Stimulated activated CD8-positive, alpha-beta memory T cell treated with anti-CD3 and anti-CD28 coated beads, Interleukin-15, amount 100 ng/mL, for 4 hours (primary cell): ENCODE results near the gene SMIM22.

Experiments
- DNase-seq, 2 donors: peaks; one replicate each; pipeline ENCODE4 v3.0.0-alpha.2; 2020; ENCODE audit warnings: low read depth in 2 of 2

The SMIM22 gene, protein sequence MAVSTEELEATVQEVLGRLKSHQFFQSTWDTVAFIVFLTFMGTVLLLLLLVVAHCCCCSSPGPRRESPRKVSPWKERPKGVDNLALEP

DNA sequence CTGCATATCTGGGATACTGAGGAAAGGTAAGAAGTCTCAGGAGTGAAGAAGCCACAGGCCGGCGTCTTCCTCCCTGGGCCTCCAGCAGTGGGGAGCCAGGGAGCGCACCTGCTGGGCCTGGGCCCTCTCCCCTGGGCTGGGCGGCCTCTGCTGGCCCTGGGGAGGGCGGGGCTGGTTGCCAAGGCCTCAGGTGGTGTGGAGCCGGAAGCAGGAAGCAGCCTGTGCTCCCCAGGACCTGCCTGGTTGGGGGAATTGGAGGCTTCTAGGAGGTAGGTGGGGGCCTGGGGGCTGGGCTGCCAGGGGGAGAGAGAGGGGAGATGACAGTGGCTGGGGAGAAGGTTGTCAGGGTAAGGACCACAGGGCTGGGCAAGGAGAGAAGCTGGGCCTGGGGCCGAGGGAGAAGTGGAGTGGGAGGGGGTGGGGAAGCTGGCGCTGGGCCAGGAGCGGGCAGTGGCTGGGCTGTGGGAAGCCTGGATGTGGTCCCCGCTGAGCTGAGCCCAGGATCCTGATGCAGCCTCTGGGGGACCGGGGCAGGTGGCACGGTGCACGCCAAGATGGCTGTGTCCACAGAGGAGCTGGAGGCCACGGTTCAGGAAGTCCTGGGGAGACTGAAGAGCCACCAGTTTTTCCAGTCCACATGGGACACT lies at the start of gene SMIM22:
Gene SMIM22, plus strand, starts transcription at position 189 of the 647 bp plus-strand sequence. Its CDS starts 366 bp downstream, at position 555.
- DNase-seq, result no peak

DNA sequence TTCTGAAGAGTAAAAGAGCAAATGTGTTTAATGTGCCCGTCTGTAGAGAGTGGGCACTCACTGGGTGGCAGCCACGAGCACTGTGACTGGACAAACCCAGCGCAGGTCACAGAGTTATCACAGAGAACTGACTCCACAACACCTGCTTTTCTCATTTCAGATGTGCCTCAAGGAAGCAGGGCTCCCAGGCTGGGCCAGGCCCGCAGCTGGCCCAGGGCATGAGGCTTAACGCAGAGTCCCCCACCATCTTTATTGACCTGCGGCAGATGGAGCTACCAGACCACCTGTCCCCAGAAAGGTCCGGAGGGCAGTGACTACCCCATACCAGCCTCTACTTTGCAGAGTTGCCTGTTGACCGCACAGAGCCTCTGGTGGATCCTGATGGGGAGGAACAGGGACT lies 49.0 kb upstream of the SMIM22 start:
- DNase-seq, result no peak

DNA sequence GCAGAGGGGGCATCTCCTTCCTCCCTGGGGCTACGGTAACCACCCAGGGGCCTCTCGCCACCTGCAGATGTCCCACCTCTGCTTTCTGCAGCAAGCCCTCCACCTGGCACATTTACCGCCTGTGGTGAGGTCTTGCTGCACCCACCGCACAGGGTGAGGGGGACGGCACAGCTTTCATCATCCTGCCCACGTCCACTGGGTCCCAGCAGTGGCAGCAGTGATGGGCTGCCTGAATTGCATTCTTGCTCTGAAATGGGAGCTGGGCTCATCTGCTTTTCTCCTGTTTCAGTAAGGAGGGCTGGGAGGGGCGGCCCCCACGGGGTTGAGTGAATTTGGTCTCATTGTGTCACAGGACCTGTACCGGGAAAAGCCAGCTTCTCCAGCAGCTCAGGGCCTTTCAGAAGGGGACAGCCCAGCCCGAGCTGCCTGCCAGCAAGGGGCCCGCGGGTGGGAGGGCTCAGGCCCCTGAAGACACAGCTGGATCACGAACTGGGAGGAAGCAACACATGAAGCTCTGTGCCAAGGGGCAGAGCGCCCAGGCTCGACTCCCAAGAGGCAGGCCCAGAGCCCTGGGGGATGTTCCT lies 48.1 kb upstream of the SMIM22 start:
- no peak for DNase-seq

DNA sequence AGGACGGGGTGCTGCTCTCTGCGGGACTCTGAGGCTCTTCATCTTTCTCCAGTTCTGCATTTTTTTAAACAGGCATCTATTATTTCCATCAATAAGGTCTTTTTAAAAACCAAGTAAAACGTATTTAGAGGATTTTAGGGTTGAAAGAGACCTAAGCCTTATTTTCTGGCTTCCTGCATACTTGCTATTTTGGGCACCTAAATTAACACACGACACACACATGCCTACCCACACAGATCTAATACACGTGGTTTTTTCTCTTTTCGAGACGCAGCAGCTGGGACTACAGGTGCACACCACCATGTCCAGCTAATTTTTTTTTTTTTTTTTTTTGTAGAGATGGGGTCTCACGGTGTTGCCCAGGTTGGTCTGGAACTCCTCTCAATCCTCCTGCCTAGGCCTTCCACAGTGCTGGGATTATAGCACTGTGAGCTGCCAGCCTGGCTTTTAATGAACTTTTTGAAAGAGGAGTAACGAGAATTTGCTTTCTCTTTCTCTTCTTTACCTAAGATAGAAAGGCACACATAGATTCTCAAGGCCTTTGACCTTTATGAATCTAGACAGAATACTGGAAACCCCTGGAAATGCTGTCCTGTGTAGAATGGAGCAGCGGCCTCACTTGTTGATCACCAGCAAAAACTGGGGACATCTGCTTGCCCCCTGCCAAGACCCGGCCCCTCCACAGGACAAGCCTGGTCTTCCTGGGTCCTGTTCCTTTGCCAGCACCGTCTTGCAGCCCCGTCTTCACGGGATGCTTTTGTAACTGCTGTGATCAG lies 47.1 kb upstream of the SMIM22 start:
- no peak for DNase-seq

DNA sequence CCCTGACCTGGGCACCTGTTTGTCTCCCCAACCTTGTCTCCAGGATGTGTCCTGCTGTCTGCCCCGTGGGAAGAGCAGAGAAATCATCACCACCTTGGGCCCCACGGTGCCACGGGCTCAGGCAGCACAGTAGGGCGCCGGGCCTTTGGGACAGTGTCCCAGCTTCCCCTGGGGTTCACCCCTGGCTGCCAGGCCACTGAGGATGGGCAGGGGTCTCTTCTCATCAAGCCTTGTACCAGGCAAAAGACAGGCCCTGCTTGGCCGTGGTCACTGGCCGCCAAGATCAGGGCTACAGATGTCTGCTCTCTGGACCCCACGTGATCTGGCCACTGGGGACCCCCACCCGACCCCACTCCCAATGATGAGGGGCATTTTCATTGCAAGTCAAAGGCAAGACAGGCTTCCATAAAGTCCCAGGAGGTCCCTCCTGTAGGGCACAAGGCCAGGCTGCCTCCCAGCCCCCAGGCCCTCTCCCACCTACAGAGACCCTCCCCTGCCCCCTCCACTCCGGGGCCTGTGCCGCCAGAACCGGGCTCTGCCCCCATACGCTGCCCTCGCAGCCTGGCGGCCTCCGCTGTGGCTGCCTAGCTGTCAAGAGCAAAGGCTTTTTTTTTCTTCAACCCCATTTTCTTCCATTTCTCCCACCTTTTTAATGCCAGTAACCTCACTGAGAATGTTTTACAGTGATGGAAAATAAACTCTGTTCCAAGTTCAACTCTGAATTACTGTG lies 46.3 kb upstream of the SMIM22 start:
- no peak for DNase-seq

DNA sequence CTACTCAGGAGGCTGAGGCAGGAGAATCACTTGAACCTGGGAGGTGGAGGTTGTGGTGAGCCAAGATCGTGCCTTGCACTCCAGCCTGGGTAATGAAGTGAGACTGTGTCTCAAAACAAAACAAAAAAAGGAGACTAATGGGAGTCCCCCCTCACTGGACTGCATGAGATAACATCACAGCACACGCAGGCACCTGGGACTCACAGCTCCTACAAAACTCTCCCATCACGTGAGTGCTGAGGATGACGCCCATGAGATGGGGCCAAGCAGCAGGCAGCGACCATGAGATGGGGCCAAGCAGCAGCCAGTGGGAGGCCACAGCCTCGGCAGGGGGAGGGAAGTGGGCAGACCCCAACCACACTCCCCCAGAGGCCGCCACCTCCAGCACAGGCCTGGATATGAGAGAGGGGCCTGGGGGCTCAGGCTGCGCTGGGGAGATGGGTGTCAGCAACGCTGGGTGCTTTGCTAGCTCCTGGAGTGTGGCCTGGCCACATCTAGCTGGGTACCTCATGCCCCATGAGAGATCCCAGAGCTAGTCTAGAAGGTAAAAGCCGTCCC lies 45.4 kb upstream of the SMIM22 start:
- no peak for DNase-seq

DNA sequence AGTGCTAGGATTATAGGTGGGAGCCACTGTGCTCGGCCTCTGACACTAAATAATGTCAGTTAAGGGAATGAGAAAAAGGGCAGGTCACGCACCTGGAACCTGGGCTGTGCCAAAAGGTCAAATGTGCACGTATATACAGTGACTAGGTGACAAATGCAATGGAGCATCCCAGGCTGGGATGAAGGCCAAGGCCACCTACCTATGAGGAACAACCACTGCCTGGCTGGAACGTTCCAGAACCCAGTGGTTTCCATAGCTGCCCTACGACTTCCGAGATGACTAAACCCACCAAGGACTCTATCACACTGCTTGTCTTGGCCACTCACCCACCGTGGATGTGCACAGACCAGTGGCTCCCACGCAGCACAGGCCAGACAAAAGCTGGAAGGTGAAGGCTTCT lies 44.3 kb upstream of the SMIM22 start:
- no peak for DNase-seq

DNA sequence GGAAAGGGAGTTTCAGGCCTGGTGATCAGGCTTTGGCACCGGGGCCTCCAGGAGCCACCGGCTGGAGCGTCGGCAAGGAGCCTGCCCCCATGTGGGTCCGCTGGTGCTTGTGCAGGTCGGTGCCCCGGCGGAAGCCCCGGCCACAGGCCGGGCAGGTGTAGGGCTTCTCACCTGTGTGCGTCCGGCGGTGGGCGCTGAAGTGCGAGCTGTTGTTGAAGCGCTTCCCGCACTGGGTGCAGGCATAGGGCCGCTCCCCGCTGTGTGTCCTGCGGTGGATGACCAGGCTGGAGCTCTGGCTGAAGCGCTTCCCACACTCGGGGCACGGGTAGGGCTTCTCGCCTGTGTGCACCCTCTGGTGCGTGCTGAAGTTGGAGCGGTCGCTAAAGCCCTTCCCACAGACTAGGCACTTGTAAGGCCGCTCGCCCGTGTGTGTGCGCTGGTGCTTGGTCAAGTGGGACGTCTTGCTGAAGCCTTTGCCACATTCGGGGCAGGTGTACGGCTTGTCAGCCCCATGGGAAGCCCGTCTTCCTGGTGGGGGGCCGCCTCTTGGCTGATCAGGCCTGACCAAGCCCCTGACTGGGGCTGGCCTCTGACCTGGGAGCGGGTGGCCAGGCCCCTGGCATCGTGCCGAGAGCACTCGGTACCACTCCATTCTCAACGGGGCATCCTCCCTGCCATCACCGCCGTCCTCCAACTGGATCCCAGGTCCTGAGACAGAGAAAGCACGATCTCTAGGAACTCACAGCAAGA lies 42.6 kb upstream of the SMIM22 start:
- no peak for DNase-seq

GRCh38 chr16:4753227-4753626 lies 41.9 kb upstream of the SMIM22 start:
- no peak for DNase-seq

- no peak for DNase-seq
These were observed 40.3 kb upstream of the SMIM22 start for GRCh38 chr16:4754865-4755264.

GRCh38 chr16:4755687-4756086 lies 39.5 kb upstream of the SMIM22 start:
- DNase-seq, result no peak

- DNase-seq, result no peak
These were observed 34.8 kb upstream of the SMIM22 start for GRCh38 chr16:4760221-4760910.

DNA sequence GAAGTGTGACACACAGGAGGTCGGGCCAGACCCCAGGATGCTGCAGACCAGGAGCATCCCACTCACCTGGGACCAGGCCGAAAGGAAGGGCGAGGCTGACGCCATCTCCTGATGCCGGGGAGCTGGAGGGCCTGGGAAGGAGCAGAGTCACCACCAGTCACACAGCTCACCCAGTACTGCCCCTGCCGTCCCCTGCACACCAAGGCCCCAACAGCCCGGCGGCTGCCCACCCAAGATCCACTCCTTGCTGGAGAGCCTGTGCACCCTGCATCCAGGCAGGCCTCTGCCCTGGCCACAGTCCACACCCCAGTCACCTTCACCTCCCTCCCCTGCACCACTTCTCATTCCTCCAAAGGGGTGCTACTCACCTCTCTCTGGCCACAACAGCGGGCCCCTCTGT lies 33.0 kb upstream of the SMIM22 start:
- no peak for DNase-seq

- no peak for DNase-seq
These were observed 31.4 kb upstream of the SMIM22 start for GRCh38 chr16:4763791-4764190.

- no peak for DNase-seq
These were observed 29.4 kb upstream of the SMIM22 start for GRCh38 chr16:4765511-4766474.

DNA sequence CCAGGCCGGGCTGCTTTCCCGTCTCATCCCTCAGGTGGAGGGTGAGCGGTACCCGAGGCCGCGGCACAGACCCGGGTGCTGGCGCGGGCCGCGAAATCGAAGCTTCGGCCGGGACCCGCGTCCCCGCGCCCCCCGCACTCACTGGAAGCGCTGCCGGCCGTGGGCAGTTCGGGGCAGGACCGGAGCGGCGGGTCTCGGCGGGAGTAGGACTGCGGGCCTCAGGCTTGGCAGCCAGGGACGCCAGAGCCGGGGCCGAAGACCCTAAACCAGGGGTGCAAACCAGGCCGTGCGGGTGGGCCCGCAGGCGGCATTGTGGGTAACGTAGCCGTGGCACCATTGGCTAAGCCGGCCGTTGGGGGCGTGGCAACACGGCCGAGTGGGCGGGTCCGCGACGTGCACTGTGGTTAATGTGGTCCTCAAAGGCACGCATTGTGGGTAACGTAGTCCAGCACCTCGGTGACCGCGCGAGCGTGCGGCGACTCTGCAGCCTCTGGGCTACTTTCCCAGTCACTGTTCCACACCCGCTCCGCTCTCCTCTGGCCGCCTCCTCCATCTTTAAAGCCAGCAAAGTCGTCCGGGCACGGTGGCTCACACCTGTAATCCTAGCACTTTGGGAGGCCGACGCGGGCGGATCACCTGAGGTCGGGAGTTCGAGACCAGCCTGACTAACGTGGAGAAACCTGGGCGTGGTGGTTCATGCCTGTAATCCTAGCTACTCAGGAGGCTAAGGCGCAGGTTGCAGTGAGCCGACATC lies 28.1 kb upstream of the SMIM22 start, which contains the start of gene ZNF500:
Gene ZNF500, minus strand, starts transcription at position 288 of the 754 bp plus-strand sequence. CDS start 1,184 bp downstream, outside the sequence.
- peak; percentile 95 for DNase-seq

DNA sequence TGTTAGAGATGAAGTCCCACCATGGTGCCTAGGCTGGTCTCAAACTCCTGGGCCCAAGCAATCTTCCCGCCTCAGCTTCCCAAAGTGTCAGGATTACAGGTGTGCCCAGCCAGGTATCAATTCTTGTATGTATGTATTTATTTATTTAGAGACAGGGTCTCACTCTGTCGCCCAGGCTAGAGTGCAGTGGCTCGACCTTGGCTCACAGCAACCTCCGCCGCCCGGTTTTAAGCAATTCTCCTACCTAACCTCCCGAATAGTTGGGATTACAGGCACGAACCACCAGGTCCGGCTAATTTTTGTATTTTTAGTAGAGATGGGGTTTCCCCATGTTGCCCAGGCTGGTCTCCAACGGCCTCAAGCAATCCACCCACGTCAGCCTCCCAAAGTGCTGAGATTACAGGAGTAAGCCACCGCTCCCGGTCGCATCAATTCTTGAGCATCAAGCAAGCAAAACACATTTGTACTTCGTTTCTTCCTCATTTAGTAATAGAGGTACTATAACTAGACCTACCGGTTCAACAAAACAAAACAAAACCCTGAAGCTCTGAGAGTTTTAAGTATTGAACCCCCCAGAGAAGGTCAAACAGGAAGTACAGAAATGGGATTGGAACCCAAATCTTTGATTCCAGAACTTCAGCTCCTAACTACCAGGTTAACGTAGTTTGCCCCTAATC lies 27.2 kb upstream of the SMIM22 start:
- DNase-seq, result no peak
